ENCODE measurements around the gene CPB2. TPM values are rescaled to one million over a fixed set of nuclear protein-coding genes. Genes with fewer than 3 reads are reported as not detected.

Gene CPB2
- total and polyA plus RNA-seq, 2 of the 8 experiments (the other 6 are each of a cell fraction or from before 2014, with no cell fraction given), result not detected

DNA sequence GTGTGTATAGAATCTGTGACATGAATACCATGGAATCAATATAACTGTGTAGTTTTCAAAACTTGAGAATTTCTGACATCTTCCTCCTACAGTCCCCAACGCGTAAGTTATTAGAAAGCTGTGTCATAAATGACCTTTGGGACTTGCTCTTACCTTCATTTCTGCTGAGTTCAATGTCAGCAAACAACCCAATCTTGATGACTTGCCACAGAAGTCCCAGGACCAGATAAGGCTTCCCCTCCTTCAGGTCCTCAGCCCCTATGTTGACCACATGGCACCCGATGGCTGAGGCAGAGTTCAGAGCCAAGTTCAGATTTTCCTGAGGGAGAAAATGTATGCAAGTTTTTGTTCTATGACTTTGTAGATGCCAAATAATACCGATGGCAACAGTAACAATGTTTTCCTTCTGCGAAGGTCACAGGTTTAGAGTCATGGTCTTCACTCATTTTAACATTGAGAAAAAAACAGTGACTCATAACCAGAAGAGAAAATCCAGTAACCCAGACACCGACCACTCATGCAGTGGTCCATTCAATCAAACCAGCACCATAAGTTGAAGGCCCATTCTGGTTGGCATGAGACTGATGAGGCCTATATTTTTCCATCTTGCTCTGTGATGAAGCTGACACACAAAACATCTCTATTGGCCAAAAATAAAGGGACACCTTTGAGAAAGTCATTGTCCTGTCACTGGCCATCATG lies 47.9 kb upstream of the CPB2 start (continued):
- TF ChIP-seq, protein P1, sequence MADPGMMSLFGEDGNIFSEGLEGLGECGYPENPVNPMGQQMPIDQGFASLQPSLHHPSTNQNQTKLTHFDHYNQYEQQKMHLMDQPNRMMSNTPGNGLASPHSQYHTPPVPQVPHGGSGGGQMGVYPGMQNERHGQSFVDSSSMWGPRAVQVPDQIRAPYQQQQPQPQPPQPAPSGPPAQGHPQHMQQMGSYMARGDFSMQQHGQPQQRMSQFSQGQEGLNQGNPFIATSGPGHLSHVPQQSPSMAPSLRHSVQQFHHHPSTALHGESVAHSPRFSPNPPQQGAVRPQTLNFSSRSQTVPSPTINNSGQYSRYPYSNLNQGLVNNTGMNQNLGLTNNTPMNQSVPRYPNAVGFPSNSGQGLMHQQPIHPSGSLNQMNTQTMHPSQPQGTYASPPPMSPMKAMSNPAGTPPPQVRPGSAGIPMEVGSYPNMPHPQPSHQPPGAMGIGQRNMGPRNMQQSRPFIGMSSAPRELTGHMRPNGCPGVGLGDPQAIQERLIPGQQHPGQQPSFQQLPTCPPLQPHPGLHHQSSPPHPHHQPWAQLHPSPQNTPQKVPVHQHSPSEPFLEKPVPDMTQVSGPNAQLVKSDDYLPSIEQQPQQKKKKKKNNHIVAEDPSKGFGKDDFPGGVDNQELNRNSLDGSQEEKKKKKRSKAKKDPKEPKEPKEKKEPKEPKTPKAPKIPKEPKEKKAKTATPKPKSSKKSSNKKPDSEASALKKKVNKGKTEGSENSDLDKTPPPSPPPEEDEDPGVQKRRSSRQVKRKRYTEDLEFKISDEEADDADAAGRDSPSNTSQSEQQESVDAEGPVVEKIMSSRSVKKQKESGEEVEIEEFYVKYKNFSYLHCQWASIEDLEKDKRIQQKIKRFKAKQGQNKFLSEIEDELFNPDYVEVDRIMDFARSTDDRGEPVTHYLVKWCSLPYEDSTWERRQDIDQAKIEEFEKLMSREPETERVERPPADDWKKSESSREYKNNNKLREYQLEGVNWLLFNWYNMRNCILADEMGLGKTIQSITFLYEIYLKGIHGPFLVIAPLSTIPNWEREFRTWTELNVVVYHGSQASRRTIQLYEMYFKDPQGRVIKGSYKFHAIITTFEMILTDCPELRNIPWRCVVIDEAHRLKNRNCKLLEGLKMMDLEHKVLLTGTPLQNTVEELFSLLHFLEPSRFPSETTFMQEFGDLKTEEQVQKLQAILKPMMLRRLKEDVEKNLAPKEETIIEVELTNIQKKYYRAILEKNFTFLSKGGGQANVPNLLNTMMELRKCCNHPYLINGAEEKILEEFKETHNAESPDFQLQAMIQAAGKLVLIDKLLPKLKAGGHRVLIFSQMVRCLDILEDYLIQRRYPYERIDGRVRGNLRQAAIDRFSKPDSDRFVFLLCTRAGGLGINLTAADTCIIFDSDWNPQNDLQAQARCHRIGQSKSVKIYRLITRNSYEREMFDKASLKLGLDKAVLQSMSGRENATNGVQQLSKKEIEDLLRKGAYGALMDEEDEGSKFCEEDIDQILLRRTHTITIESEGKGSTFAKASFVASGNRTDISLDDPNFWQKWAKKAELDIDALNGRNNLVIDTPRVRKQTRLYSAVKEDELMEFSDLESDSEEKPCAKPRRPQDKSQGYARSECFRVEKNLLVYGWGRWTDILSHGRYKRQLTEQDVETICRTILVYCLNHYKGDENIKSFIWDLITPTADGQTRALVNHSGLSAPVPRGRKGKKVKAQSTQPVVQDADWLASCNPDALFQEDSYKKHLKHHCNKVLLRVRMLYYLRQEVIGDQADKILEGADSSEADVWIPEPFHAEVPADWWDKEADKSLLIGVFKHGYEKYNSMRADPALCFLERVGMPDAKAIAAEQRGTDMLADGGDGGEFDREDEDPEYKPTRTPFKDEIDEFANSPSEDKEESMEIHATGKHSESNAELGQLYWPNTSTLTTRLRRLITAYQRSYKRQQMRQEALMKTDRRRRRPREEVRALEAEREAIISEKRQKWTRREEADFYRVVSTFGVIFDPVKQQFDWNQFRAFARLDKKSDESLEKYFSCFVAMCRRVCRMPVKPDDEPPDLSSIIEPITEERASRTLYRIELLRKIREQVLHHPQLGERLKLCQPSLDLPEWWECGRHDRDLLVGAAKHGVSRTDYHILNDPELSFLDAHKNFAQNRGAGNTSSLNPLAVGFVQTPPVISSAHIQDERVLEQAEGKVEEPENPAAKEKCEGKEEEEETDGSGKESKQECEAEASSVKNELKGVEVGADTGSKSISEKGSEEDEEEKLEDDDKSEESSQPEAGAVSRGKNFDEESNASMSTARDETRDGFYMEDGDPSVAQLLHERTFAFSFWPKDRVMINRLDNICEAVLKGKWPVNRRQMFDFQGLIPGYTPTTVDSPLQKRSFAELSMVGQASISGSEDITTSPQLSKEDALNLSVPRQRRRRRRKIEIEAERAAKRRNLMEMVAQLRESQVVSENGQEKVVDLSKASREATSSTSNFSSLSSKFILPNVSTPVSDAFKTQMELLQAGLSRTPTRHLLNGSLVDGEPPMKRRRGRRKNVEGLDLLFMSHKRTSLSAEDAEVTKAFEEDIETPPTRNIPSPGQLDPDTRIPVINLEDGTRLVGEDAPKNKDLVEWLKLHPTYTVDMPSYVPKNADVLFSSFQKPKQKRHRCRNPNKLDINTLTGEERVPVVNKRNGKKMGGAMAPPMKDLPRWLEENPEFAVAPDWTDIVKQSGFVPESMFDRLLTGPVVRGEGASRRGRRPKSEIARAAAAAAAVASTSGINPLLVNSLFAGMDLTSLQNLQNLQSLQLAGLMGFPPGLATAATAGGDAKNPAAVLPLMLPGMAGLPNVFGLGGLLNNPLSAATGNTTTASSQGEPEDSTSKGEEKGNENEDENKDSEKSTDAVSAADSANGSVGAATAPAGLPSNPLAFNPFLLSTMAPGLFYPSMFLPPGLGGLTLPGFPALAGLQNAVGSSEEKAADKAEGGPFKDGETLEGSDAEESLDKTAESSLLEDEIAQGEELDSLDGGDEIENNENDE (IDR thresholded peaks at IDR 0.05; ENCODE audit: insufficient replicate concordance, low read length), result no peak

Measured in H1 (cell line).